SH-SY5Y (cell line): ENCODE measurements around the gene ROPN1L.

Source experiments
- GATA2 ChIP-seq: IDR thresholded peaks from 2 replicates; pipeline ENCODE4 v1.6.1; 2011; ENCODE audit warnings: mild to moderate bottlenecking, low read depth, low read length
- GATA3 ChIP-seq: IDR thresholded peaks from 2 replicates; pipeline ENCODE4 v1.6.1; 2011; ENCODE audit warnings: low read depth, mild to moderate bottlenecking, low read length, moderate library complexity

DNA sequence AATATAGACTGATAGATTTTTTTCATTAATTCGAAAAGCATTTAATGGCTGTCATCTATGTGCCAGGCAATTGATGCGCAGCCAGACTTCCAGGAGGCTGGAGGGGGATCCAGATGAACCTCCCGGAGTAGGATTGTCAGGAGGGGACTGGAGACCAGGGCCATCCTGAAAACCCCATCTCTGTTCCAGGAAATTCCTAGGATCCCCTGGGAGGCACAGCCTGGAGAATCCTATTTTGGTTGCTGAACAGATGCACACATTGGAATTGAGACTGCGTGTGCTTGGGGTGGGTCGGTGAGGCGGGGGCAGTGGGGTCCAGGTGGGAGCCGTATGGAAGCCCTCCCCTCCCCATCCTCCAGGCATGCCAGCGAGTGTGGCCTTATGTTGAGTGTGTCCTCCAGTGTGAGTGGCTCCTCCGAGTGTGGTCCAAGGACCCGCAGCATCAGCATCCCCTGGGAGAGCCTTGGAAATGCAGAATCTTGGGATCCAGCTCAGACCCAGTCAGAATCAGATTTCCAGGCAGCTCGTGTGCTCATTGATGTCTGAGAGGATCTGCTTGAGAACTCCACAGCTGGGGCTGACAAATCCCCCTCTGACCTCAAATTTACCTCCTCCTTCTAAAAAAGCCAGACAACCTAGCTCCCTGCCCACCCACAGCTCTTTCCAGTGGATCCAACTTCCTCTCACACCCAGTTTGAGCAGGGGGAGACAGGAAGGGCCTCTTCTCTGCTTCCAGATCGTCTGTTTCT lies 38.7 kb downstream of the ROPN1L start:
- TF ChIP-seq GATA2 = no peak
- no peak for TF ChIP-seq GATA3
